ENCODE measurements around the gene B3GALT6.

GRCh38 chr1:1278620-1279019, 46.6 kb downstream of the B3GALT6 start:
- no peak for TF ChIP-seq ZFX (IDR thresholded peaks at IDR 0.05; ENCODE audit: borderline replicate concordance)
- TF ChIP-seq CTCF (IDR thresholded peaks at IDR 0.05), result no peak

Data from 22Rv1 (cell line).